Astrocyte (in vitro differentiated cells and primary cell): Measurements from ENCODE around the gene PCED1B.

Experiments used
- CTCF ChIP-seq: IDR thresholded peaks from 2 replicates; pipeline ENCODE4 v1.5.1; 2011; ENCODE audit warnings: low read depth, mild to moderate bottlenecking, inconsistent platforms, low read length, moderate library complexity; ENCODE audit not compliant: insufficient read depth
- EZH2 ChIP-seq: IDR thresholded peaks from 2 replicates; pipeline ENCODE4 v1.6.1; 2012; ENCODE audit warnings: mild to moderate bottlenecking, low read length, inconsistent platforms; ENCODE audit not compliant: insufficient read depth

- TF ChIP-seq CTCF (no peak), EZH2 (no peak)
Observed at GRCh38 chr12:47212701-47213039, 133.2 kb downstream of the PCED1B start.
